ENCODE results near the gene ACBD4.

Gene ACBD4

DNA sequence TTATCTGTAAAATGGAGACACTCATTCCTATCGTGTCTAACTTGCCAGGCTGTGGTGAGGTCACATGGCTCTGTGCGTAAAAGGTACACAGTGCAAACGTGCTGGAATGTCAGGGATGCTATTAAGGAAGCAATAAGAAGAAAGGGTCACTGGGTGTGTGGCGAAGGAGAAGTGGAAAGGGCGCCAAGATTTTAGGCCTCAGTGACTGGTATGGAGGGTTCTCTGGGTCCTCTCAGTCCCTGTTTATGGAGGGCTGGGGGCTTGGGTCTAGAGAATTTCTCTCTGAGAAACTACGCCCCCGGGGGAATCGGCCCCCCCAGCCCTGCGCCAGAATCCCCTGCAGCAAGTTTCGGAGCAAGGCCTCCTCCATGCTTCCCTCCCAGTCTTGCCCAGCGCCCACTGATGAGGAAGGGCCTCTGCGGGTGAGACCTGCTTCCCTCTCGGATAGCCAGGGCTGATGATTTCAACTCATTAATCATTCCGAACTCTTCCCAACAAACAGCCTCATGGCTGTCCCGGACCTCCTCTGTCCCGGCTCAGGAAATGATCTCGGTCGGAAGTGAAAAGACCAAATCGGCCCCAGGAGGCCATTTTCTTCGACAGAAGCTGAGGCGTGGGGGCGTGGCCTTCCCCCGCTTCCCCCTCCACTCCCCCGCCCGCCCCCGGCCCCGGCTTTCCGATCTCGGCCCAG is 11.5 kb downstream of the ACBD4 start:
- no peak for DNase-seq (ENCODE audit: low read depth, low spot score)
- no CpG with 5 or more reads among the region's 29 CpGs for WGBS (ENCODE audit: insufficient coverage, insufficient read length)
- Histone ChIP-seq H3K27me3 (ENCODE audit: control insufficient read depth, insufficient read depth, low read length) (no peaks in the 10 kb centered on the region), H3K9me3 (ENCODE audit: control insufficient read depth, insufficient read depth, low read length) (no peaks in the 10 kb centered on the region), H3K27ac (ENCODE audit: low read length) (no peak overlapping the region), H3K4me1 (ENCODE audit: control insufficient read depth, insufficient read depth, low read length) (peaks cover 5% of the 10 kb centered on the region), H3K36me3 (ENCODE audit: control insufficient read depth, insufficient read depth, low read length) (no peaks in the 10 kb centered on the region), H3K4me3 (ENCODE audit: low read length) (peak overlapping the region; percentile 73; the same call in 1 of the 2 replicates)

DNA sequence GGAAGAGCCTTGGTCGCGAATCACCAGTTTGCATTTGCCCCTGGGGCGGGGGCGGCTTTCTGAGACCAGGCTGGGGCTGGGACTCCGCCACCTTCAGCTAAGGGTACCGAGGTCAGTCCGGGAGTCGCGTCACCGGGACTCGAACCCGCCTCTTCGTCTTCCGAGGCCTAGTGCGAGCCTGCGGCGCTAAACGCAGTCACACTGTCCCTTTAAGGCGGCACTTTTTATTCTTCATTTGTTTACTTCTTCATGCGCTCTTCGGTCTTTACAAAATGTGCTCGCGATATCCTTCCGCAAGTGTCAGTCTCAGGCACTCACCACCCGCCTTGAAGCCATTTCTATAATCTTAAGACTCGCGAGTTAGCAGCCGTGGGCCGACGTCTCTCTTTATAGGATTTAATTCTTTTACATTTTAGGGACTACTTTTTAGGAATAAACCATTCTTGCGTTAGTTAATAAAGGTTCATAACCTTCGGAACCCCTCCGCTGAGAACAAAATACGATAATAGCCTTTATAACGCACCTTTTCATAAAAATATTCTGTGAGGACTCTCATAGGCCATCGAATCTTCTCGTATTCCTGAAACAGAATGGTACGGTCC is 12.2 kb downstream of the ACBD4 start:
- H3K9me3 ChIP-seq (ENCODE audit: control insufficient read depth, insufficient read depth, low read length) = no peaks in the 10 kb centered on the region
- H3K27me3 ChIP-seq (ENCODE audit: control insufficient read depth, insufficient read depth, low read length) = no peaks in the 10 kb centered on the region
- H3K4me1 ChIP-seq (ENCODE audit: control insufficient read depth, insufficient read depth, low read length) = peaks cover 5% of the 10 kb centered on the region
- DNase-seq (ENCODE audit: low read depth, low spot score) = no peak
- H3K27ac ChIP-seq (ENCODE audit: low read length) = no peak overlapping the region
- WGBS (ENCODE audit: insufficient coverage, insufficient read length) = no CpG with 5 or more reads among the region's 38 CpGs
- H3K36me3 ChIP-seq (ENCODE audit: control insufficient read depth, insufficient read depth, low read length) = no peaks in the 10 kb centered on the region
- peak overlapping the region; percentile 73; the same call in 1 of the 2 replicates for H3K4me3 ChIP-seq (ENCODE audit: low read length)

DNA sequence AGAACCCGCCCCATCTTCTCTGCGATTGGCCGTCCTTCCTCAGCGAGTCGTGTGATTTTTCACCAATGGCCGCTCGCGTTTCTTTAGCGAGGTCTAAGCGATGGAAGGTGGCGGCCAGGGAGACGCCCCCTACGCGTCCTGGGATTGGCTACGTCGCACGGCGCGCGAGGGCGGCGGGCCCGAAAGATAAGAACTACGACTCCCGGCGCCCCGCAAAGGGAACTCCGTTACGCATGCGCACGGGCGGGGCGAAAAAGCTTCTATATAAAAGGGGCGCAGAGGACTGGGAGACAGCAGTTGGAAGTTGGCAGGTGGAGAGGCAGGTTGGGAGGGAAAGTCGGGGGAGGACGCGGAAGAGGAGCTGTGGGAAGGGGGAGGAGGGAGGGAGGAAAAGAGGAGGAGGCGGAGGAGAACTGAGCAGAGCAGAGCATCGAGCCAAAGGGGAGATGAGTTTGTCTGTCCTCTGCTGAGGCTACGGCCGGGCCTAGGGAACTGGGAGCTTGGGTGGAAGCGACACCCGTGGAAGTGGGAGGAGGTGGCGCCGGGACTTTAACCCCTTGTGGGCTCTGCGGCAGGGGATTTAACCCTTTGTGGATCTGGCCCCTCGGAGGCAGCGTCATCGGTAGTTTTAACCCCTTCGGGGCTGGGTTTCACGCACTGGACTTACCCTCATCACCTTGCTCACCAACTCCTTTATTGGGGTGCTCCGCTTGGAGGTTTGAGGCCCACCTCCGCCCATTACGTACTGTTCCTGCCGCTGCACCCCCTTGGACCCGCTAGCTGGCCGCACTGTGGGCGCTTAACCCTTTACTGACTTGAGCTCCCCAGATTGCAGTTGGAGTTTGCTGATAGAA is 12.9 kb downstream of the ACBD4 start, which contains the start of gene HEXIM1:
HEXIM1 (plus strand) TSS at position 293 of the 854 bp plus-strand sequence. CDS start 716 bp downstream, outside the sequence.
- no CpG with 5 or more reads among the region's 58 CpGs for WGBS (ENCODE audit: insufficient coverage, insufficient read length)
- Histone ChIP-seq H3K27ac (ENCODE audit: low read length) (no peak within 1 kb of the TSS), H3K4me1 (ENCODE audit: control insufficient read depth, insufficient read depth, low read length) (peaks cover 5% of the 10 kb centered on the region), H3K9me3 (ENCODE audit: control insufficient read depth, insufficient read depth, low read length) (no peaks in the 10 kb centered on the region), H3K4me3 (ENCODE audit: low read length) (peak within 1 kb of the TSS; percentile 73; the same call in 1 of the 2 replicates), H3K27me3 (ENCODE audit: control insufficient read depth, insufficient read depth, low read length) (no peaks in the 10 kb centered on the region), H3K36me3 (ENCODE audit: control insufficient read depth, insufficient read depth, low read length) (no peaks in the 10 kb centered on the region)
- DNase-seq (ENCODE audit: low read depth, low spot score) = peak; percentile 96

DNA sequence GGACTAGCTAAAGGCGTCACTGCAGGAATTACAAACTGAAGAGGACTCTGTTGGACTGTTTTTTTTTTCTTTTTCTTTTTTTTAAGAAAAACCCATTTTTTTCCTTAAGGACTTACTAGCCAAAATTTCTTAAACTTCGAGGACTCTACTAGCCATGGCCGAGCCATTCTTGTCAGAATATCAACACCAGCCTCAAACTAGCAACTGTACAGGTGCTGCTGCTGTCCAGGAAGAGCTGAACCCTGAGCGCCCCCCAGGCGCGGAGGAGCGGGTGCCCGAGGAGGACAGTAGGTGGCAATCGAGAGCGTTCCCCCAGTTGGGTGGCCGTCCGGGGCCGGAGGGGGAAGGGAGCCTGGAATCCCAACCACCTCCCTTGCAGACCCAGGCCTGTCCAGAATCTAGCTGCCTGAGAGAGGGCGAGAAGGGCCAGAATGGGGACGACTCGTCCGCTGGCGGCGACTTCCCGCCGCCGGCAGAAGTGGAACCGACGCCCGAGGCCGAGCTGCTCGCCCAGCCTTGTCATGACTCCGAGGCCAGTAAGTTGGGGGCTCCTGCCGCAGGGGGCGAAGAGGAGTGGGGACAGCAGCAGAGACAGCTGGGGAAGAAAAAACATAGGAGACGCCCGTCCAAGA is 13.7 kb downstream of the ACBD4 start:
- peaks cover 5% of the 10 kb centered on the region for H3K4me1 ChIP-seq (ENCODE audit: control insufficient read depth, insufficient read depth, low read length)
- no peaks in the 10 kb centered on the region for H3K9me3 ChIP-seq (ENCODE audit: control insufficient read depth, insufficient read depth, low read length)
- no peaks in the 10 kb centered on the region for H3K27me3 ChIP-seq (ENCODE audit: control insufficient read depth, insufficient read depth, low read length)
- no CpG with 5 or more reads among the region's 32 CpGs for WGBS (ENCODE audit: insufficient coverage, insufficient read length)
- peak overlapping the region; percentile 72; the same call in 1 of the 2 replicates for H3K4me3 ChIP-seq (ENCODE audit: low read length)
- no peak overlapping the region for H3K27ac ChIP-seq (ENCODE audit: low read length)
- DNase-seq (ENCODE audit: low read depth, low spot score) = no peak
- no peaks in the 10 kb centered on the region for H3K36me3 ChIP-seq (ENCODE audit: control insufficient read depth, insufficient read depth, low read length)

DNA sequence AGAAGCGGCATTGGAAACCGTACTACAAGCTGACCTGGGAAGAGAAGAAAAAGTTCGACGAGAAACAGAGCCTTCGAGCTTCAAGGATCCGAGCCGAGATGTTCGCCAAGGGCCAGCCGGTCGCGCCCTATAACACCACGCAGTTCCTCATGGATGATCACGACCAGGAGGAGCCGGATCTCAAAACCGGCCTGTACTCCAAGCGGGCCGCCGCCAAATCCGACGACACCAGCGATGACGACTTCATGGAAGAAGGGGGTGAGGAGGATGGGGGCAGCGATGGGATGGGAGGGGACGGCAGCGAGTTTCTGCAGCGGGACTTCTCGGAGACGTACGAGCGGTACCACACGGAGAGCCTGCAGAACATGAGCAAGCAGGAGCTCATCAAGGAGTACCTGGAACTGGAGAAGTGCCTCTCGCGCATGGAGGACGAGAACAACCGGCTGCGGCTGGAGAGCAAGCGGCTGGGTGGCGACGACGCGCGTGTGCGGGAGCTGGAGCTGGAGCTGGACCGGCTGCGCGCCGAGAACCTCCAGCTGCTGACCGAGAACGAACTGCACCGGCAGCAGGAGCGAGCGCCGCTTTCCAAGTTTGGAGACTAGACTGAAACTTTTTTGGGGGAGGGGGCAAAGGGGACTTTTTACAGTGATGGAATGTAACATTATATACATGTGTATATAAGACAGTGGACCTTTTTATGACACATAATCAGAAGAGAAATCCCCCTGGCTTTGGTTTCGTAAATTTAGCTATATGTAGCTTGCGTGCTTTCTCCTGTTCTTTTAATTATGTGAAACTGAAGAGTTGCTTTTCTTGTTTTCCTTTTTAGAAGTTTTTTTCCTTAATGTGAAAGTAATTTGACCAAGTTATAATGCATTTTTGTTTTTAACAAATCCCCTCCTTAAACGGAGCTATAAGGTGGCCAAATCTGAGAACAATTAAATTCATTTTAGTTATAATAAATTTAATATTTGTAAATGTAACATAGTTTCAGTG is 14.5 kb downstream of the ACBD4 start:
- H3K4me1 ChIP-seq (ENCODE audit: control insufficient read depth, insufficient read depth, low read length) = peaks cover 2% of the 10 kb centered on the region; the same call in 1 of the 2 replicates
- H3K27me3 ChIP-seq (ENCODE audit: control insufficient read depth, insufficient read depth, low read length) = no peaks in the 10 kb centered on the region
- H3K4me3 ChIP-seq (ENCODE audit: low read length) = peak overlapping the region; percentile 72
- H3K27ac ChIP-seq (ENCODE audit: low read length) = no peak overlapping the region
- no peak for DNase-seq (ENCODE audit: low read depth, low spot score)
- no peaks in the 10 kb centered on the region for H3K9me3 ChIP-seq (ENCODE audit: control insufficient read depth, insufficient read depth, low read length)
- whole genome bisulfite sequencing (ENCODE audit: insufficient coverage, insufficient read length) = no CpG with 5 or more reads among the region's 56 CpGs
- H3K36me3 ChIP-seq (ENCODE audit: control insufficient read depth, insufficient read depth, low read length) = no peaks in the 10 kb centered on the region

DNA sequence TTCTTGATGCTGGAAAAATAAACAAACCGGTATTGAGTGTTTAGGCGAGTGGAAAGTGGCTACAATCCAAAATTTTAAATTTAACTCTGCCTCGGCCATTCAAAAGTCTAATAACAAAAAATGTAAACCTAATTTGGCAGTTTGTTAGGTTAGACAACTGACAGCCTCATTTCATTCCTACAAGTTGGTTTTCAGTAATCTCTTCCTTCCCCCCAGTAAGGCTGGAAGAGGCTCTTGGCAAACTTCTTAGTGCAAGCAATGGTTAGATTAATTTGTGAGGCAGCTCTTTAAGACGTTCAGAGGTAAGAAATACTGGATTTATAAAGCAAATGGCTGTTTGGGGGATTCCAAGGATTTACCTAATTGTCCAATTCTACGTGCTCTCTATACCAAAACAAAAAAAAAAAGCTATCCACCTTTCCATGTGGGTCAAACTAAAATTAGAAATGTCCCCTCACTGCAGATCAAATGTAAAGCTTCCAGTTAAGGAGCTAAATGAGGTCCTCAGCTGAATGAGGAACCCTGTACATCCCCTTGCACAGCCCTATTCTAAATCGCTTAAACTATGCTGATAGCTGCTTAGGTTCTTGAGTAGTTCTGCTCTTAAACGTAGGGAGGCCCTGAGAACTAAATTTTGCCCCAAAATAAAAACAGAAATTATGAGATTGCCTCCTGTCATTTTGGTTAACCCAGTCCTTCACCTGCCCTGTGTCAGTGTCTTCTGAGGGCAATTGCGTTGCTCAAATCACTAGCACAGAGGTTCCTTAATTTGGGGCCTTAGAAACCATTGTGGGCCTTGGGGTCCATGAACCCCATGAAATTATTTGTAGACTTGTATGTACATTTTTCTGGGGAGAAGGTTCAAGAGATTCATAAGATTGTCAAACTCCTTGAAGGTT is 15.7 kb downstream of the ACBD4 start:
- Histone ChIP-seq H3K27me3 (ENCODE audit: control insufficient read depth, insufficient read depth, low read length) (no peaks in the 10 kb centered on the region), H3K4me1 (ENCODE audit: control insufficient read depth, insufficient read depth, low read length) (no peaks in the 10 kb centered on the region; the same call in 1 of the 2 replicates), H3K27ac (ENCODE audit: low read length) (no peak overlapping the region), H3K36me3 (ENCODE audit: control insufficient read depth, insufficient read depth, low read length) (no peaks in the 10 kb centered on the region), H3K4me3 (ENCODE audit: low read length) (no peak overlapping the region), H3K9me3 (ENCODE audit: control insufficient read depth, insufficient read depth, low read length) (no peaks in the 10 kb centered on the region)
- no CpG with 5 or more reads among the region's 8 CpGs for WGBS (ENCODE audit: insufficient coverage, insufficient read length)
- no peak for DNase-seq (ENCODE audit: low read depth, low spot score)

DNA sequence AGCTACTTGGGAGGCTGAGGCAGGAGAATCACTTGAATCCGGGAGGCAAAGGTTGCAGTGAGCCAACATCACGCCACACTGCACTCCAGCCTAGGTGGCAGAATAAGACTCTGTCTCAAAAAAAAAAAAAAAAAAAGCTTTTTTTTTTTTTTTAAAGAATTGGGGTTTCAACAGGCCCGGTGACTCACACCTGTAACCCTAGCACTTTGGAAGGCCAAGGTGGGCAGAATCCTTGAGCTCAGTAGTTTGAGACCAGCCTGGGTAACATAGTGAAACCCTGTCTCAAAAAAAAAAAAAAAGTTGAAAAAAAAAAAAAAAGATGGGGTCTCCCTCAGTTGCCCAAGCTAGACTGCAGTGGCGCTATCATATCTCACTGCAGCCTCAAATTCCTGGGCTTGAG is 19.5 kb downstream of the ACBD4 start:
- no peaks in the 10 kb centered on the region for H3K36me3 ChIP-seq (ENCODE audit: control insufficient read depth, insufficient read depth, low read length)
- no peak overlapping the region for H3K4me3 ChIP-seq (ENCODE audit: low read length)
- H3K9me3 ChIP-seq (ENCODE audit: control insufficient read depth, insufficient read depth, low read length) = no peaks in the 10 kb centered on the region
- DNase-seq (ENCODE audit: low read depth, low spot score) = no peak
- no peaks in the 10 kb centered on the region for H3K4me1 ChIP-seq (ENCODE audit: control insufficient read depth, insufficient read depth, low read length)
- H3K27me3 ChIP-seq (ENCODE audit: control insufficient read depth, insufficient read depth, low read length) = no peaks in the 10 kb centered on the region
- WGBS (ENCODE audit: insufficient coverage, insufficient read length) = no CpG with 5 or more reads among the region's 4 CpGs
- no peak overlapping the region for H3K27ac ChIP-seq (ENCODE audit: low read length)

DNA sequence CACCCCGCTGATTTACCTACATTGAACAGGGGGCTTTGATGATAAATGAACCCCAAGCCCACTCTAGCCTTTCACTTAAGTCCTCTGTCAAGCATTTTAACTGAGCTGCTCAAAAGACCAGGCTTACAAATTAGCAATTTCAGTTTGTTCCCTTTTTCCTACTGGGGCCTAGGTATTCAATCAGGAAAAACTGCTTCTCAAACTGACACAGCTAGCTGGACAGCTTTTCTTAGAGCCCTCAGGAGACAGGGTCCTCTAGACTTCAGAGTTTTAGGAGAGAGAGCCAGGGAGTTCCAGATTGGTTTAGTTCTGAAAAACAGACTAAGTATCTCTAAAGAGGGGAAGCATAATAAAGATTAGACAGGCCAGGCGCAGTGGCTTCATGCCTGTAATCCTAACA is 20.0 kb downstream of the ACBD4 start:
- Histone ChIP-seq H3K4me3 (ENCODE audit: low read length) (no peak overlapping the region), H3K27me3 (ENCODE audit: control insufficient read depth, insufficient read depth, low read length) (no peaks in the 10 kb centered on the region), H3K27ac (ENCODE audit: low read length) (no peak overlapping the region), H3K4me1 (ENCODE audit: control insufficient read depth, insufficient read depth, low read length) (no peaks in the 10 kb centered on the region), H3K9me3 (ENCODE audit: control insufficient read depth, insufficient read depth, low read length) (no peaks in the 10 kb centered on the region), H3K36me3 (ENCODE audit: control insufficient read depth, insufficient read depth, low read length) (no peaks in the 10 kb centered on the region)
- DNase-seq (ENCODE audit: low read depth, low spot score) = no peak
- no CpG with 5 or more reads among the region's 2 CpGs for WGBS (ENCODE audit: insufficient coverage, insufficient read length)

DNA sequence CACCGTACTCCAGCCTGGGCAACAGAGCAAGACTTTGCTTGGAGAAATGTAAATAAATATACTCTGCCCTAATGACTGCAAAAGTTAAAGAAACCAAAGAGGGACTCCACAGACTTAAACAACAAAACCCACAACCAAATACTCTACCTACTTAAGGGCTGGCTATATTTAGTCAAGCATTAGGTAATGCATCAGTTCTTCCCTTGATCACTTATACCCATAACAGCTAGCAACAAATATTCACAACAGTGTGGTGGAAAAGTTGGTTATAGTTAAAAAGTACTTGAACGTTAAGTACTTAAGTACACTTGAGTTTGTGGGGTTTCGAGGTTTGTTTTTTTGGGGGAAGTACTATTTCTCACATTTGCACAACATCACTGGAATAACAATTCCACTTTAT is 20.8 kb downstream of the ACBD4 start:
- Histone ChIP-seq H3K27ac (ENCODE audit: low read length) (no peak overlapping the region), H3K4me3 (ENCODE audit: low read length) (no peak overlapping the region), H3K36me3 (ENCODE audit: control insufficient read depth, insufficient read depth, low read length) (no peaks in the 10 kb centered on the region), H3K9me3 (ENCODE audit: control insufficient read depth, insufficient read depth, low read length) (no peaks in the 10 kb centered on the region), H3K27me3 (ENCODE audit: control insufficient read depth, insufficient read depth, low read length) (no peaks in the 10 kb centered on the region), H3K4me1 (ENCODE audit: control insufficient read depth, insufficient read depth, low read length) (no peaks in the 10 kb centered on the region)
- no peak for DNase-seq (ENCODE audit: low read depth, low spot score)
- 100% methylated on average over 2 of the region's 3 CpGs for WGBS (ENCODE audit: insufficient coverage, insufficient read length)

Measured in iPS DF 6.9 (cell line).